ENCODE results near the gene SNX8.
"Not testable (repeated sequence)": the region's sequence is repeated elsewhere in the genome, so short reads cannot be mapped to it uniquely, and the experiment has no call there.

SNX8 gene

DNA sequence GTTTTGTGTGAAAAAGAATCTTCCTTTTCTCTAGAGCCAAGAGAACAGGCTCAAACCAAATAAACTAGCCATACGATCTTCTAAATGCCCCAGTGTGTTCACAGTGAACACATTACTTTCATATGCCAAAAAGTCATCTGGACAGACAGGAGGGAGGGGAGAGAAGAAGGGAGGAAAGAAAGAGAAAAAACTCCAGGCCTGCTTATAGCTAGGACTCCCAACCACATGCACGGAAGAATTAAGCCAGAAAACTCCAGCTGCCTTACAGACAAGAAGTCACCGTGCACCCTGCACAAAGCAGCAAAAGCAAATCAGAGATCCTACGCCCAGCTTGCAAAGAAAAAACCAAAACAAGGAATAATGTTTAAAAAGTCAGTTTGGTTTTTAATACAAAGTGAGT is 34.3 kb downstream of the SNX8 start:
- DNase-seq (ENCODE audit: low spot score in 2 of 2) = no peak
- no peak for ATAC-seq (replicated peaks; ENCODE audit: extremely low read depth, poor library complexity, severe bottlenecking)
- Mint-ChIP-seq H3K4me3 (no peak overlapping the region), H3K9me3 (no peaks in the 10 kb centered on the region), H3K27me3 (no peaks in the 10 kb centered on the region), H3K36me3 (ENCODE audit: insufficient read depth) (no peaks in the 10 kb centered on the region), H3K27ac (ENCODE audit: low read depth) (no peak overlapping the region), H3K4me1 (no peaks in the 10 kb centered on the region)

- H3K27me3 Mint-ChIP-seq = no peaks in the 10 kb centered on the region
- peaks cover 3% of the 10 kb centered on the region for H3K36me3 Mint-ChIP-seq (ENCODE audit: insufficient read depth)
- H3K4me1 Mint-ChIP-seq = no peaks in the 10 kb centered on the region
- no peak for DNase-seq (ENCODE audit: low spot score in 2 of 2)
- H3K27ac Mint-ChIP-seq (ENCODE audit: low read depth) = no peak overlapping the region
- H3K9me3 Mint-ChIP-seq = no peaks in the 10 kb centered on the region
- no peak for ATAC-seq (replicated peaks; ENCODE audit: extremely low read depth, poor library complexity, severe bottlenecking)
- no peak overlapping the region for H3K4me3 Mint-ChIP-seq
These were observed 36.2 kb downstream of the SNX8 start for GRCh38 chr7:2278026-2278425.

- Mint-ChIP-seq H3K4me1 (no peaks in the 10 kb centered on the region), H3K36me3 (ENCODE audit: insufficient read depth) (peaks cover 3% of the 10 kb centered on the region), H3K27ac (ENCODE audit: low read depth) (no peak overlapping the region), H3K9me3 (no peaks in the 10 kb centered on the region), H3K27me3 (no peaks in the 10 kb centered on the region), H3K4me3 (no peak overlapping the region)
- ATAC-seq (replicated peaks; ENCODE audit: extremely low read depth, poor library complexity, severe bottlenecking) = no peak
- no peak for DNase-seq (ENCODE audit: low spot score in 2 of 2)
These were observed 38.1 kb downstream of the SNX8 start for GRCh38 chr7:2276107-2276506.

GRCh38 chr7:2275101-2275500 is 39.1 kb downstream of the SNX8 start:
- ATAC-seq (replicated peaks; ENCODE audit: extremely low read depth, poor library complexity, severe bottlenecking) (no peak), DNase-seq (ENCODE audit: low spot score in 2 of 2) (no peak)
- H3K36me3 Mint-ChIP-seq (ENCODE audit: insufficient read depth) = peaks cover 3% of the 10 kb centered on the region
- H3K27me3 Mint-ChIP-seq = no peaks in the 10 kb centered on the region
- no peak overlapping the region for H3K4me3 Mint-ChIP-seq
- no peak overlapping the region for H3K27ac Mint-ChIP-seq (ENCODE audit: low read depth)
- no peaks in the 10 kb centered on the region for H3K4me1 Mint-ChIP-seq
- no peaks in the 10 kb centered on the region for H3K9me3 Mint-ChIP-seq

- no peak overlapping the region for H3K27ac Mint-ChIP-seq (ENCODE audit: low read depth)
- H3K4me1 Mint-ChIP-seq = no peaks in the 10 kb centered on the region
- no peak for DNase-seq (ENCODE audit: low spot score in 2 of 2)
- peaks cover 3% of the 10 kb centered on the region for H3K36me3 Mint-ChIP-seq (ENCODE audit: insufficient read depth)
- H3K4me3 Mint-ChIP-seq = no peak overlapping the region
- H3K27me3 Mint-ChIP-seq = no peaks in the 10 kb centered on the region
- H3K9me3 Mint-ChIP-seq = no peaks in the 10 kb centered on the region
- ATAC-seq (replicated peaks; ENCODE audit: extremely low read depth, poor library complexity, severe bottlenecking) = no peak
These were observed 39.6 kb downstream of the SNX8 start for GRCh38 chr7:2274666-2275065.

DNA sequence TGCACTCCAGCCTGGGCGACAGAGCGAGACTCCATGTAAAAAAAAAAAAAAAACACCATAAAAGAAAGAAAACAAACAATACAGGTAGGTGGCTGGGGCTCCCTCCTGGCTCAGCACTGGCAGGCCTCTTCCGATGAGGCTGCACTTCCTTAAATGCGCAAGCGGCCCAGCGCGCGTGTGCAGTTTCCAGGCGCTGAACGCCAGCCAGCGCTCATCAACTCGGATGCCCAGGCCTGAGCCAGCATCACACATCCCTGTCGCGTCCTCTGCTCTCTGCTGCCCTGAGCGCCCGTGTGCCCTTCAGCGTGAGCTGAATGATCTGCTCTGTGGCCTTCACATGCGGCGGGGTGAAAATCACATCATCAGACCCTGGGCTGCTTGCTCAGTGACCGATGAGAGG is 40.4 kb downstream of the SNX8 start:
- Mint-ChIP-seq H3K27me3 (no peaks in the 10 kb centered on the region), H3K4me3 (no peak overlapping the region), H3K36me3 (ENCODE audit: insufficient read depth) (peaks cover 7% of the 10 kb centered on the region), H3K27ac (ENCODE audit: low read depth) (no peak overlapping the region), H3K9me3 (no peaks in the 10 kb centered on the region), H3K4me1 (no peaks in the 10 kb centered on the region)
- DNase-seq (ENCODE audit: low spot score in 2 of 2) (no peak), ATAC-seq (replicated peaks; ENCODE audit: extremely low read depth, poor library complexity, severe bottlenecking) (no peak)

DNA sequence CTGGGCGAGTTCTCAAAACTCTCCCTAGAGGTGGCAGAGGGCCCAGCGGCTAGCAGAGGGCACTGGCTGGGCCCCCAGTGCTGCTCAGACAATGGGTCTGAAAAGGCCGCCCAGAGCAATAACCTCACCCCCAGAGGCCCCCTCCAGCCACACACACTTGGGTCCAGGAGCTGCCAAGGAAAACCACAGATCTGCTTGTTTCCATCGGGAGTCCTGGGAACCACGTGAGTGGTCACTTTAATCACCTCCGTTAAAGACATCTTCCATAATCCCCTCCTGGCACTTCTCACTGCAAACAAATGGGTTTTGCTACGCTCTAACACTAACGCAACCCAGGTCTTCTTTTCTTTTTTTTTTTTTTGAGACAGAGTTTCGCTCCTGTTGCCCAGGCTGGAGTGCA is 42.2 kb downstream of the SNX8 start:
- Mint-ChIP-seq H3K27ac (ENCODE audit: low read depth) (no peak overlapping the region), H3K27me3 (no peaks in the 10 kb centered on the region), H3K9me3 (no peaks in the 10 kb centered on the region), H3K4me3 (no peak overlapping the region), H3K36me3 (ENCODE audit: insufficient read depth) (peaks cover 7% of the 10 kb centered on the region), H3K4me1 (no peaks in the 10 kb centered on the region)
- ATAC-seq (replicated peaks; ENCODE audit: extremely low read depth, poor library complexity, severe bottlenecking) (no peak), DNase-seq (ENCODE audit: low spot score in 2 of 2) (no peak)

DNA sequence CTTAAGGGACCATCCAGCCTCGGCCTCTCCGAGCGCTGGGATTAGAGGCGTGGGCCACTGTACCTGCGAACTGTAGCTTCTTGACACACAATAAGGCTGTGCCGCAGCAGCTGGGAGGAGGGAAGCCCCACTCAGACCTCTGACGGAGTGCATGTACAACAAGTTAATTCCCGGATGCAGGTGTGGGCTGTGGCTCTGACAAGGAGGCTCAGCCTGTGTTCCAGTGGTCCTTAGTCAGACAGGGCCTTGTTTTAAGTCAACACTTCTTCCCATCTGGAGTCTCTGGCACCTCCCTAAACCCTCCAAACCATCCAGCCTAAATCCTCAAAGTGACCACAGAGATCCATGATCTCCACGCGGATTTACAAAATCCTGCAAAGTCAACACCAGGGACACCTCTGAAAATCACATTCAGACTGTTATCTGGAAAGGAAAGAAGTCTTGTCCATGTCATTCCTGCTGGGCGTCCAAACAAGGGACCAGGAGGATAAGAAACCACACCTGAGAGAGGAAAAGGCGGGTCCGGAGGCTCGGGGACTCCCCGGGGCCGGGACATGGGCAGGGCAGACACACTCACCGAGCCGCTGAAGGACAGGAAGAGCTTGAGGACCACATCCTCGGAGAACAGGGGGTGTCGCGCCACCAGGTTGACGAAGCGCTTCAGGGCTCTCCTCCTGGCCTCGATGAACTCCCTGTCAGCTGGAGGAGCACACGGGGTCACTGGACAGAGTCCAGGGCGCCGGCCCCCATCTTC is 42.8 kb downstream of the SNX8 start:
- H3K4me3 Mint-ChIP-seq = no peak overlapping the region
- H3K4me1 Mint-ChIP-seq = no peaks in the 10 kb centered on the region
- H3K36me3 Mint-ChIP-seq (ENCODE audit: insufficient read depth) = peaks cover 7% of the 10 kb centered on the region
- H3K27me3 Mint-ChIP-seq = no peaks in the 10 kb centered on the region
- no peak overlapping the region for H3K27ac Mint-ChIP-seq (ENCODE audit: low read depth)
- DNase-seq (ENCODE audit: low spot score in 2 of 2) (no peak), ATAC-seq (replicated peaks; ENCODE audit: extremely low read depth, poor library complexity, severe bottlenecking) (no peak)
- H3K9me3 Mint-ChIP-seq = no peaks in the 10 kb centered on the region

GRCh38 chr7:2270495-2270894 is 43.7 kb downstream of the SNX8 start:
- H3K27ac Mint-ChIP-seq (ENCODE audit: low read depth) = no peak overlapping the region
- no peak for ATAC-seq (replicated peaks; ENCODE audit: extremely low read depth, poor library complexity, severe bottlenecking)
- peaks cover 7% of the 10 kb centered on the region for H3K36me3 Mint-ChIP-seq (ENCODE audit: insufficient read depth)
- H3K27me3 Mint-ChIP-seq = no peaks in the 10 kb centered on the region
- no peaks in the 10 kb centered on the region for H3K4me1 Mint-ChIP-seq
- no peaks in the 10 kb centered on the region for H3K9me3 Mint-ChIP-seq
- no peak for DNase-seq (ENCODE audit: low spot score in 2 of 2)
- H3K4me3 Mint-ChIP-seq = no peak overlapping the region

GRCh38 chr7:2269991-2270460 is 44.2 kb downstream of the SNX8 start:
- Mint-ChIP-seq H3K36me3 (ENCODE audit: insufficient read depth) (peaks cover 7% of the 10 kb centered on the region), H3K9me3 (no peaks in the 10 kb centered on the region), H3K27me3 (no peaks in the 10 kb centered on the region), H3K4me1 (no peaks in the 10 kb centered on the region), H3K27ac (ENCODE audit: low read depth) (no peak overlapping the region), H3K4me3 (no peak overlapping the region)
- DNase-seq (ENCODE audit: low spot score in 2 of 2) (no peak), ATAC-seq (replicated peaks; ENCODE audit: extremely low read depth, poor library complexity, severe bottlenecking) (no peak)

DNA sequence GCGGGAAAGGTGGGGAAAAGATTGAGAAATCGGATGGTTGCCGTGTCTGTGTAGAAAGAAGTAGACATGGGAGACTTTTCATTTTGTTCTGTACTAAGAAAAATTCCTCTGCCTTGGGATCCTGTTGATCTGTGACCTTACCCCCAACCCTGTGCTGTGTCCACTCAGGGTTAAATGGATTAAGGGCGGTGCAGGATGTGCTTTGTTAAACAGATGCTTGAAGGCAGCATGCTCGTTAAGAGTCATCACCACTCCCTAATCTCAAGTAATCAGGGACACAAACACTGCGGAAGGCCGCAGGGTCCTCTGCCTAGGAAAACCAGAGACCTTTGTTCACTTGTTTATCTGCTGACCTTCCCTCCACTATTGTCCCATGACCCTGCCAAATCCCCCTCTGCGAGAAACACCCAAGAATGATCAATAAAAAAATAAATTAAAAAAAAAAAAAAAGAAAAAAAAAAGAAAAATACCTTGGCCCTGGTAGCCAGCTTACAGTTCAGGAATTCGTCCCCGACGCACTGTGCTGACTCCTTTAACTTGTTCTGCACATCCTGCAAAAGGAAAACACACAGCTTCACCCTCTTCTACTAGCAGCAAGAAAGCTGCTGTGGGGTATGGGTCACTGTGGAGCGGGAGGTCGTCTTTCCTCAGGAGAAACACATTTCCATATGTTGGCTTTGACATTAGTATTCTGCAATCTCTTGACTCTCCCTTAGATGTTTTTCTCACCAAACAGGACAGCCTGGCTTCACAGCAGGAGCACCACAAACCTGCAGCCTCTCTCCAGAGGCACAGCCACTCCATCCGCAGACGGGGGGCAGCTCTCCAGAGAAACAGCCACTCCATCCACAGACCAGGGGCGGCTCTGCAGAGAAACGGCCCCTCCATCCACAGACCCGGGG is 44.9 kb downstream of the SNX8 start:
- not testable (repeated sequence) for H3K4me1 Mint-ChIP-seq; H3K4me3 Mint-ChIP-seq; H3K36me3 Mint-ChIP-seq (ENCODE audit: insufficient read depth); H3K27ac Mint-ChIP-seq (ENCODE audit: low read depth); H3K9me3 Mint-ChIP-seq; DNase-seq (ENCODE audit: low spot score in 2 of 2); ATAC-seq (replicated peaks; ENCODE audit: extremely low read depth, poor library complexity, severe bottlenecking); H3K27me3 Mint-ChIP-seq

DNA sequence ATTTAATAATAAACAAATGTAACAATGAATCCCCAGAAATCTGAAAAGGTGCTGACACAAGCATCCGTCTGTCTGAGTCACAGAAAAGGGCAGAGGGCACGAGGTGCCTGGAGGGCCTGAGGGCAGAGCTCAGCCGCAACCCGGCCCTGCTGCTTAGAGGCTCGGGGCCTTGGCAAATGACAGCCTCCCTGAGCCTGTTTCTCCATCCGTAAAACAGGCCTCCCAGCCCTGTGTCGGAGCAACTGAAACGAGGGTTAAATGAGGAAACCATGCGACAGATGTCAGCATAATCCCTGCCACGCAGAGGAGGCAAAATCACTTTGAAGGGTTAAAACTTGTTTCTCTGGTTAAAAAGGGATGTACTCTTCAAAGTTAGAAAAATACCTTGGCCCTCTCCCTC is 47.3 kb downstream of the SNX8 start:
- H3K36me3 Mint-ChIP-seq (ENCODE audit: insufficient read depth) = peaks cover 4% of the 10 kb centered on the region
- DNase-seq (ENCODE audit: low spot score in 2 of 2) (no peak), ATAC-seq (replicated peaks; ENCODE audit: extremely low read depth, poor library complexity, severe bottlenecking) (no peak)
- H3K4me3 Mint-ChIP-seq = no peak overlapping the region
- H3K4me1 Mint-ChIP-seq = no peaks in the 10 kb centered on the region
- H3K27me3 Mint-ChIP-seq = no peaks in the 10 kb centered on the region
- H3K9me3 Mint-ChIP-seq = no peaks in the 10 kb centered on the region
- H3K27ac Mint-ChIP-seq (ENCODE audit: low read depth) = no peak overlapping the region

DNA sequence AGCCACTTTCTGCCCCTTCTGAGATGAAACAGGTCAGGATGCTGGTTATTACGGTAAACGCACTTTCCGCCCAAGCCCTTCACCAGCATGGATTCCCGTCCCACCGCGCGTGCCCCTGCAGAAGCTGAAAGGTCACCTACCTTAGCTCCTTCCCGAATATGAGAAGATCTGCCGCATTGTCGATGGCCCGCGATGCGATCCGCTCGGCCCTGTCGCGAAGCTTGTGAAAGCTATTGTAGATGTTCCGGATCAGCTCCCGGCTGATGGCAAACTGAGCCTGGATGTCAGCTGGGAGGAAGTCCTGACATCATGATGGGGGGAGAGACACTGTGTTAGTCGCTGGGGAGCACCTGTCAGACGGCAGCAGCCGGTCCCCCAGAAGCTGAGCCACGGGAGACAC is 50.1 kb downstream of the SNX8 start:
- Mint-ChIP-seq H3K36me3 (ENCODE audit: insufficient read depth) (peaks cover 6% of the 10 kb centered on the region), H3K27ac (ENCODE audit: low read depth) (no peak overlapping the region)

More for the DNA sequence above, 50.1 kb downstream of the SNX8 start:
- Mint-ChIP-seq H3K4me3 (no peak overlapping the region), H3K4me1 (peaks cover 9% of the 10 kb centered on the region), H3K27me3 (no peaks in the 10 kb centered on the region), H3K9me3 (no peaks in the 10 kb centered on the region)
- DNase-seq (ENCODE audit: low spot score in 2 of 2) = no peak
- ATAC-seq (replicated peaks; ENCODE audit: extremely low read depth, poor library complexity, severe bottlenecking) = no peak
